Stimulated activated CD8-positive, alpha-beta memory T cell treated with anti-CD3 and anti-CD28 coated beads, Interleukin-12 subunit alpha, Interleukin-12 subunit beta, amount 100 ng/mL, for 24 hours (primary cell): Measurements from ENCODE around the gene LHFPL5.
A peak's percentile ranks its signal among the peaks of the same experiment; 100 is the strongest.

Source experiments
- DNase-seq: peaks from one replicate; pipeline ENCODE4 v3.0.0-alpha.2; 2020; ENCODE audit errors: extremely low read depth

Gene LHFPL5

DNA sequence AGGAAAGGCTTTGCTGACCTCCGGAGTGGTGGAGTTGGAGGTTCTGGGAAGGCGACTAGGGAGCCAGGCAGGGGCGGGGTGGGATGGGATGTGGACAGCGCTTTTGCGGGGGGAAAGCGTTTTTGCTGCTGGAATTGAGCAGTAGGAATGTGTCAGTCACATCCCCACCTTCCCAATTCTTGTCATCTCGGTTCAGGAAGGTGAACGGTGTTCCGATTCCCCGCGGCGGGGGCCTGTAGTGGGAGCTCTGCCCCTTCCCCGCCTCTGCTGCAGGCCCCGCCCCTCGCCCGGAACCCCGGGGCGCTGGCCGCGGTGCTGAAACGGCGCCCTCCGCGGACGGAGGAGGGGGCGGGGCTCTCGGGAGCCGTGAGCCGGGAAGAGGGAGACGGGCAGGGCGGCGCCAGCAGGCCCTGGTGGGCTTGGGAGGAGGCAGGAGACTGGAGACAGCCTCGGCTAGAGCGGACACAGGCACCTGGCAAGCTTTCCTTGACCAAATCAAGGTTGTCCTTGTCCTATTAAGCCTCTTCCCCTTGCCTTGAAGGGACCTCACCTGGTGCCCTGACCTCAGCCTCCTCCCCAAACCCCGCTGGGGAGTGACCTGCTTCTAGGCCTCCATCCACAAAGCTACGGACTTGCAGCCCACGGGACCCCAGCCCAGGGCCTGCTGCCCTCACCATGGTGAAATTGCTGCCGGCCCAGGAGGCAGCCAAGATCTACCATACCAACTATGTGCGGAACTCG lies at the start of gene LHFPL5:
LHFPL5 (plus strand) TSS at position 357 of the 741 bp plus-strand sequence; CDS start at position 676, 319 bp downstream.
- peak; percentile 9 for DNase-seq

DNA sequence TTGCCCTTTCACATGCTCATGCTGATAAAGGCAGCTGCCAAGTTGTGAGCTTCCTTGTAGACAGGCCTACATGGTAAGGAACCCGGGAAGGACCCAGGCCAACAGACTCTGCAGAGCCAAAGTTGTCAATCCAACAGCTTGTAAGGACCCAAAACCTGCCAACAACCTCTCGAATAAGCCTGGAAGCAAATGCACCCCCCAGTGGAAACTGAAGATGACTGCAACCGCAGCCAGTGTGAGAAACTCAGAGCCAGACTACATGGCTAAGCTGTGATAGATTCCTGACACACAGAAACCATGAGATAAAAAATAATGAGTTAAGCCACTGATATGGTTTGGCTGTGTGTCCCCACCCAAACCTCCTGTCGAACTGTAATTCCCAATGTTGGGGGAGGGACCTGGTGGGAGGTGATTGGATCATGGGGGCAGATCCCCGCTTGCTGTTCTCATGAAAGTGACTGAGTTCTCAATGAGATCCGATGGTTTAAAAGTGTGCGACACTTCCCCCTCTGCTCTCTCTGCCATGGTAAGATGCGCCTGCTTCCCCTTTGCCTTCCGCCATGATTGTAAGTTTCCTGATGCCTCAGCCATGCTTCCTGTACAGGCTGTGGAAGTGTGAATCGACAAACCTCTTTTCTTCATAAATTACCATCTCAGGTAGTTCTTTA lies 47.6 kb upstream of the LHFPL5 start:
- DNase-seq, result no peak

DNA sequence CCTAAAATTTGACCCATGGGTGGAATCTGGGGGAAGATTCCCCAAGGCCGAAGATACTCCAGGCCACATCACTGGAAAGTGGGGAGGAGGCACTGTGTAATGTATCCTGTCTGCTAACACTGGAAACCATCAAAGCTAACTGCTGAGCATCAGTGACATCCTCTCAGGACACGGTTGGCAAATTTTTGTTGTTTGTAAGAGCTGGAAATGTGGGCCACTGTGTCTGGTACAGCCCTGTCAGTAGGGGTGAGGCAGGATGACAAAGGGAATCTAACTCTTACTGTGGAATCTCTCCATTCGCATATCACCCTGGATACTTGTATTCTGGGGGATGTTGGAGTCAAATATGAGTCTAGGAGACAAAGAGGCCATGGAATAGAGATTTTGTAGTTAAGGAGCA lies 45.7 kb upstream of the LHFPL5 start:
- no peak for DNase-seq

DNA sequence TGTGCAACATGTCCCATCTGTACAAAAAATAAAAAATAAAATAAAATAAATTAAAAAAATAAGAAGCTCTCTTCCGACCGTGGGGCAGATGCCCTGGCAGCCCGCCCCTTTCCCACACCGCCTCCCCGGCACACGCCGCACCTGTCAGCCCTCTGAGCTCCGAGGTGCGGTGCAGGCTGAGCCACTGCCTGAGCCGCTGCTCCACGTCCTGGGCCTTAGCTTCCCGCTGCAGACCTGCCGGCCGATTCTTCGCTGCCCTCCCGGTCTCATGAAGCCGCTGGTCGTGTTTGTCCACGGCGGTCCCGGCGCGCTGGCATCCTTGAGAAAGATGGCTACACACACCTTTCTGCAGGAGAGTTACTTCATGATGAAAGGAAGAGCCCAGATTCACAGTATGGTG lies 39.4 kb upstream of the LHFPL5 start:
- no peak for DNase-seq

DNA sequence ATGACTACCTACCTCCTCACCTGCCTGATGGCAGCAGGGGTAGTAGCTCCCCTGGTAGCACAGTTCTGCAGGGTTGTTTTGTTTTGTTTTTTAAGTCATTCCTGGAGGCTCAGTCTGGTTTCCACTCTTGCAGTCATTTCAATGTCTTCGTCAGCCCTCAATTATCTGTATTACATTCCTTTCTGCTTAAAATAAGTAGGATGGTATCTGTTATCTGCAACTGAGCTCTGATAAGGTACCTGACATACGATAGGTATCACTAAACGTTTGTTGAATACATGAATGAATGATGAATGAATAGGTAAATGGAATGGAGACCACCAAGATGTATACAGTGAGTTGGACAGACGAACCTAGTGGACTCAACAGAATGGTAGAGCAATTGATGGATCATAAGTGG lies 35.9 kb upstream of the LHFPL5 start:
- DNase-seq, result no peak

DNA sequence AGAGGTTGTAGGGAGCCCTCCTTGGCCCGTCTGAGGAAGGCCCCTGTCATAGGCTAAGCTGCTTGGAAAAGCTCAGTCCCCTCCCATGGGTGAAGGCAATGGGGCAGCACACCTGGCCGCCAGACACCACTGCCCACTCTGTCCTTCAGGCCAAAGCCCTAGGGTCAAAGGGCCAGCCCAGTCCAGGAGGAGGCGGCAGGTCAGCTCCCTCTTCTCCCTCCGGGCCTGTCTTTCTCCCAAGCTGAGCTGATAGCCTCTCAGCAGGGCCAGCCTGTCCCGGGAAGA lies 33.9 kb upstream of the LHFPL5 start:
- DNase-seq, result no peak

DNA sequence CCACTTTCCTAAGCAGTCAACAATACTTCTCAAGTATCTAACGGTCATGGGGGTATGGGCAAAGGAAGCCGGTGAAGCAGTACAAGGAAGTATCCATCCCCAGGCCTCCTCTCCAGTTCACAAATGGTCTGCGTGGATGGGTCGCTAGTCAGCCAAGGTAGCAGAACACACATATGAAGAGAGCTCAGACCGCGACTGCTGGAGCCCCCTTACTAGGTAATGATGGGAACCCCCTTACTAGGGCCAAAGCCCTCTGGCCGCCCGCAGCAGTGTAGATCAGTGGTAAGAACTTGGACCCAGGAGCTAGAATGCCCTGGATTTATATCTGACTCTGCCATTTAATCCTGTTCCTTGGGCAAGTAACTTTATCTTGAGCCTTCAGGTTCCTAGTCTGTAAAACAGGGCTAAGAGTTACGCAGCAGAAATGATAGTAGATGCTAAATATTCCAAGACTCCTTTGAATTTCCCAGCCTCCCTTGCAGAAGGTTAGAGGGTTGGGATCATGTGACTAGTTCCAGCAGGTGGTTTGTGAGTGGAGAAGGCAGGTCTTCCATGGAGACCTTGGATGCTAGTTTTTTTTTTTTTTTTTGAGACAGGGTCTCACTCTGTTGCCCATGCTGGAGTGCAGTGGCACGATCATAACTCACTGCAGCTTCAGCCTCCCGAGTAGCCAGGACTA lies 30.9 kb upstream of the LHFPL5 start:
- no peak for DNase-seq

DNA sequence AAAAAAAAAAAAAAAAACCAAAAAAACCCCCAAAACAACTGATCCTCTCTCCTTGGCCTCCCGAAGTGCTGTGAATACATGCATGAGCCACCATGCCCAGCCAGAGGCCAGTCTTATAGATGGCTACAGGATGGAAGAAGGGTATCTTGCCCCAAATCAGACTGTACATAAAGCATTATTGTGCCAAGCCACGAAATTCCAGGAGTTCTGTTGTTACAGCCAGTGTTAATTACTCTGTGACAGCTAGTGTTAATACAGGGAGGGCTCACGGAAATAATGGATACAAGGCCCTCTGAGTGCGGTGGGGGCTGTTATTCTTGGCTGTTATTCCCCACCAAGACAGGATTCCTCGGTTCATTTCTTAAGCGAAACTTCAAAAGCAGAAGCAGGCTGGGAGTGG lies 30.1 kb upstream of the LHFPL5 start:
- no peak for DNase-seq

DNA sequence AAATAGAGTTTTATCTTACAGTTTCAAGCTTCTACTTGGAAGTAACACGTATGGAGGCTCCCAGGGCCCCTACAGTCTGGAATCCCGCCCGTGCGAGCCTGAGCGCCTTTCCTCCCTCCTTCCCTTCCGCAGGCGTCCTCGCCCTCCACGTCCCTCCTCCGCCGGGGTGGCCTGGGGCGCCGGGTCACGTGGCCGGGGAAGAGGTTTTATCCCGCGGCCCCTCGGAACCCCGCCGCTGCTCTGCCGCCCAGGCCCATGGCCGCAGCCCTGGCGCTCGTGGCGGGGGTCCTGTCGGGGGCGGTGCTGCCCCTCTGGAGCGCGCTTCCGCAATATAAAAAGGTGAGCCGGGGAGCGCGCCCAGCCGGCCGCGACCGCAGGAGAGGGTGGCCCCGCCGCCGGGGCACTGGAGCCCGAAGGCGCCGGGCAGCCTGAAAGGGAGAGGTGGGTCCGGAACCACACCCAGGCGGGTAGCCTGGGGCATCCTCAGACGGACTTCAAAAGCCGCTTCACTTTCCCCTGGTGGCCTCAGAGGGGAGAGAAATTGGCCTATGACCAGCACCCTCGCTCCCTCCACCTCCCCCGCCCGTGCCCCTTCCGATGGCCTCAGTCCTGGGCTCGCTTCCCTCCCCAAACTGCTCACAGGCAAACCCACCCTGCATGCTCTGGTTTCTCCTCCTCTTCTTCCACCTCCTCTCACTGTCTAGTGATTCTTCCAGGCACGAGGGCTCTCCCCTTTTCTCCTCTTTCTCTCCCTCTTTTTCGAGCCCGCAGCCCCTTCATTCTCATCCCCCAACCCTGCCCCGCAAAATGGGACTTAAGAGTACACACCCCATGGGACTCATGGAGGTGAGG lies 28.6 kb upstream of the LHFPL5 start, which contains the start of gene CLPSL2:
CLPSL2 (plus strand) TSS at position 235 of the 852 bp plus-strand sequence; CDS start at position 256, 21 bp downstream.
- DNase-seq, result no peak

DNA sequence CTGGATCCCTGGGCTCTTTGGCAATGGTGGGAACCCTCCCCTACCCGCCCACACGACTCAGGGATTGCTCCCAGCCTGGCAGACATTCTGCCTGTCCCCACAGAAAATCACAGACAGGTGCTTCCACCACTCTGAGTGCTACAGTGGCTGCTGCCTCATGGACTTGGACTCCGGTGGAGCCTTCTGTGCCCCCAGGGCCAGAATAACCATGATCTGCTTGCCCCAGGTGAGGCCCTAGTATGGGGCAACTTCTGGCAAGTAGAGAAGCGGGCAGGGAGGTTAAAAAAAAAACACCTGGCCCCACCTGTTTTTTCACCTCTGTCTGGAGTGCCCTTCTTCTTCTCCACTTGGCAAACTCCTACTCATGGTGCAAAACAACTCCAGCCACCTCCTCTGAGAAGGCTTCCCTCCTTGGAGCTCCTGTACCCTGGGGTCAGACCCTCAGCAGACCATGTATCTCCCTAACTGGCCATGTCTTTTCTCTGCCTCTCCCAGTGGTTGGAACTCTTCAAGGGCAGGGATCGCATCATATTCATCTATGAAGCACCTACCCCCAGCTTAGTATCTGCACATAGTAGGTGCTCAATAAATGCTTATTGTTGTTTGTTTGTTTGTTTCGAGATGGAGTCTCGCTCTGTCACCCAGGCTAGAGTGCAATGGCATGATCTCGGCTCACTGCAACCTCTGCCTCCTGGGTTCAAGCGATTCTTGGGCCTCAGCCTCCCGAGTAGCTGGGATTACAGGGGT lies 27.6 kb upstream of the LHFPL5 start:
- DNase-seq, result no peak

DNA sequence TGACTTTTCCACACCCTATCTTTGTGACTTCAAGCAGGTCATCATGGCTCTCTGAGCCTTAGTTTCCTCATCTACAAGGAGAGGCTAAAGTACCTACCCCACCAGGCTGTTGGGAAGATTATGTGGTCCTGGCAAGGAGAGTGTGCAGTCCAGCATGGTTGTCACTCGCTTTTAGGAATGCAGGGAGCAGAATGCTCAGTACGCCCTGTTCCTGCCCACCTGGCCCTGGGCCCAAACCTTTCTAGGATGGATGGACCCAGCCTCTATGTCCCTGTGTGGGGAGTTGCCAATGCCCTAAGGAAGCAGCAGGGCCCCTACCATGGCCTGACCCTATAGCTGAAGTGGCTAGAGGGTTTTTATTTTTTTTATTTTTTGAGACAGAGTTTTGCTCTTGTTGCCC lies 26.7 kb upstream of the LHFPL5 start:
- DNase-seq, result no peak

DNA sequence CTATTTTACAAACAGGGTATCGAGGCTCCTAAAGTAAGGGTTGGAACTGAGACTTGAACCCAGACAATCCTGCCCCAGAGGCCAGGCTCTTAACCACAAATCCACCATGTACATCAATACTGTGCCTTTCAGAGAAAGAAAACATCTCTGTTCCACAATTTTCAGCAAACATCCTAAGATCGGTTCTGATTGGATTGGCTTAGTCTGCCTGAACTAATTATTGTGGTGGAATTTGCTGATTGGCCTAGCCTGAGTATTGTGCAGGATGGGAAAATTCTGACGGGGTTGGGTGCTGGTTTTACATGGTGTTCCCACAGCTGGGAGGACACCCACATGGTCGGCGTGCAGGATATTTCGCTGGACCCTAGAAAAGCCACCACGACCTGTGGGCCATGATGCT lies 24.4 kb upstream of the LHFPL5 start, which contains the start of gene CLPSL1:
CLPSL1 (plus strand) TSS at position 301 of the 400 bp plus-strand sequence; CDS start at position 393, 92 bp downstream.
- DNase-seq, result no peak

DNA sequence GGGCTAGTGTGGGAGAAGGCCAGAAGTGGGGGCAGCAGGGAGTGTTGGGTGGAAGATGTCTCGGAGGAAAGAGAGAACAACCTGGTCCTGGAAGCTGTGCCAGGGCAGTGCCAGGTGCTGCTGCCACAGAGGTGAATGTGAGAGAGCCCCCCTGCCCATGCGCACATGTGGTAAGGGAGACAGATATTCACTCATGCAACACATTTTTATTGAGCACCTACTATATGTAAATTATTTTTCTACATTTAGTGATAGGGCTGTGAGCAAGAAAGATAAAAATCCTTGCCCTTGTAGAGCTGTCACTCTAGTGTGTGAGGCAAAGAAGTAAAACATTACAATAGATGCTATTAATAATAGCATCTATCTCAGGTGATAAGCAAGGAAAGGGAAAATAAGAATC lies 23.9 kb upstream of the LHFPL5 start:
- no peak for DNase-seq

DNA sequence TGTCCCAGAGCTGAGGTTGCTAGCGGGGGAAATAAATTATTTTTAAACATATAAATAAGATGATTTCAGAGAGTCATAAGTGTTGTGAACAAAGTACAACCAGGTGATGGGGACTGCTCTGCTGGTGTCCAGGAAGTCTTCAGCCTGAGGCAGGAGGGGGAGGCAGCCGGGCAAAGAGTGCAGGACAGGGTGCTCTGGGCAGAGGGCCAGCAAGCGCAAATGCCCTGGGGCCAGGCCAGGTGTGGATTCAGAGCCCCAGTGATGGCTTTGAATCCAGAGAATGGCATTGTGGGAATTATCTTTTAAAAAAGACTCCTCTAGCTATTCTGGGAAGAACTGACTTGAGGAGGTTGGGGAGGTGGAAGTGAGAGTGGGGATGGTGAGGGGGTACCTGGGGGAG lies 22.7 kb upstream of the LHFPL5 start:
- no peak for DNase-seq

DNA sequence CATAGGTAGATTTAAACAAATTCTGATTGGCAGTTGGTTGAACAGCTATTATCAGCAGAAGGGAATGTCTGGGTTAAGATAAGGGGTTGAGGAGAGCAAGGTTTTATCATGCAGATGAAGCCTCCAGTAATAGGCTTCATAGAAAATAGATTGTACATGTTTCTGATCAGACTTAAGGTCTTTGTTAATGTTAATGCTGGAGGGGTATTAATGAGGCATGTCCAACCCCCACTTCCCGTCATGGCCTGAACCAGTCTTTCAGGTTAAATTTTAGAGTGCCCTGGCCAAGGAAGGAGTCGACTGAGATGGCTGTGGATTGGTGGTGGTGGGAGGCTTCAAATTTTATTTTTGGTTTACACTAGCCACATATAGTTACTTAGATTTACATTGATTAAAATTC lies 21.0 kb upstream of the LHFPL5 start:
- DNase-seq, result no peak

DNA sequence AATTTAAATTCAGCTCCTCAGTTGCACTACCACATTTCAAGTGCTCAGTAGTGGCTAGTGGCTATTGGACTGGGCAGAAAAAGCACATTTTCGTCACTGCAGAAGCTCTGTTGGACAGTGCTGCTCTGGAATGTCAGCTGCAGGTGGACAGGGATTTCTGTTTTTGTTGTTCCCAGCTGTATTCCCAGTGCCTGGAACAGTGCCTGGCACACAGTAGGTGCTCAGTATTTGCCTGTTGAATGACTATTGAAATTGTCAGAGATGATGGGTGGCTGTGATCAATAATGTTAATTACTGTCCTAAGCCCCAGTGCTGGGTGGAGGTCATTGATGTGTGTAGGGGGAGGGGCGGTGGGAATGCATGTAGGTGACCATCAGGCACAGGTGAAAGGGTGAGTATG lies 18.9 kb upstream of the LHFPL5 start:
- no peak for DNase-seq

DNA sequence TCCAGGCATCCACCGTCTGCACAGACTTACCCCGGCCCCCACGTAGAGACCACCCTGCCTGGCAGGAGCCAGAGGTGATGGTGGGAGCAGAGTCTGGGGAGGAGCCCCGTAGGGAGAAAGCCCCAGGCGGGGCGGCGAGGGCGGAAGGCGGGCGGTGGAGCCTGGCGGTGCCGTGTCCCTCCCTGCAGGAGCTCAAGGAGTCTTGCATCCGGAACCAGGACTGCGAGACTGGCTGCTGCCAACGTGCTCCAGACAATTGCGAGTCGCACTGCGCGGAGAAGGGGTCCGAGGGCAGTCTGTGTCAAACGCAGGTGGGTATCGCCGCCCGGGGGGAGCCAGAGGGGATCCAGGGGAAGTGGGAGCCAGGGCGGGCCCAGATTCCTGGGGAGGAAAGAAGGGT lies 18.3 kb upstream of the LHFPL5 start:
- no peak for DNase-seq

DNA sequence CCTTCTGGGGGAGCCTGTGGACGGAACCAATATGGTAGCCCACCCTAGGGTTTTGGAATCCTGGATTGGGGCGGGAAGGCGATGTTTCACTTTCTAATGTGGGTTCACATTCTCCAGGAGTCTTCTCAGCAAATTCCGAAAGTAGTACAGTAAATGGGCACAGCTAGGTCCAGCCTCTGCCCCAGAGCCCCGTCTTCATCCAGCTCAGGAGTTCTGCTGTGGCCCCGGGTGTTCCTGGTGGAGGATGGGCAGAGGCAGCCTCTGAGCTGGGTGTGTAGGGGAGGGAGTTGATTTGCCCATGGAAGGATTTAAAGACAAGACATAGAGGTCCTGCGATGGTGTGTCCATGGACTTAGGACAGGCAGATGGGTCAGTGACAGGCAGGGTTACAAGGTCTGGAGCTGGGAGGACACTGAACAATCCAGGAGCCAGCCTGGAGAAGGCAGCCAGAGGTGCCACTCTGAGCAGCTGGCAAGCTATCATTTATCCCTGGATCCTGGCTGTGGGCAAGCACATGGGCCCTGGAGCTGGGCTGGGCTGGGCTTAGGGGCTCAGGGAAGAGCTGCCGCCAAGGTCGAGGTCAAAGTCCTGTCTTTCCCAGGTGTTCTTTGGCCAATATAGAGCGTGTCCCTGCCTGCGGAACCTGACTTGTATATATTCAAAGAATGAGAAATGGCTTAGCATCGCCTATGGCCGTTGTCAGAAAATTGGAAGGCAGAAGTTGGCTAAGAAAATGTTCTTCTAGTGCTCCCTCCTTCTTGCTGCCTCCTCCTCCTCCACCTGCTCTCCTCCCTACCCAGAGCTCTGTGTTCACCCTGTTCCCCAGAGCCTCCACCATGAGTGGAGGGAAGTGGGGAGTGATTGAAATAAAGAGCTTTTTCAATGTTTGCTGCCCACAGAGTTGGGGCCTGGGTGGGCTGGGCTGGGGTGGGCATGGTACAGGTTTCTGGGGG lies 17.6 kb upstream of the LHFPL5 start:
- DNase-seq, result no peak

DNA sequence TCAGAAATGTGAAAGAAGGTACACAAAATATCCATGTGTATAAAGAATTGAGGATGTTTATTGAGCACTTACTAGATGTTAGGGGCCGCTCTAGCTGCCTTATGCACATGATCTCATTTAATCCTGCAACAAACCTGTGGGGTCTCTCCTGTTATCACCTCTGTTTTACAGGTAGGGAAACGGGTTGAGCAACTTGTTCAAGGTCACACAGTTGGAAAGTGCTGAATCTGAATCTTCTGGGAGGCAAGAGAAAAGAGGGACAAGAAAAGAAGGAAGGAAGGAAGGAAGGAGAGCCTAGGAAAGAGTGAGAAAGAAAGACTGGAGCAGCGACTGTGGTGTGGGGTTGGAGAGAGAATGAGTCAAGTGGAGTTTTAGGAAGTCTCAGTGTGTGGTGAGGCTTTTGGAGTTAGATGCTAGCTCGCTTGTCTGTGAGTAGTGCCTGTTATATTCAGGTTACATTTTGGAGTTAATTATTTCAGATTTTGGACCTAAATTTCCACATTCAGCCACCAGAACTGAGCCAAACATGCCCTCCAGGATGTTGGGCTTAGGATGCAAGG lies 16.6 kb upstream of the LHFPL5 start:
- DNase-seq, result no peak

DNA sequence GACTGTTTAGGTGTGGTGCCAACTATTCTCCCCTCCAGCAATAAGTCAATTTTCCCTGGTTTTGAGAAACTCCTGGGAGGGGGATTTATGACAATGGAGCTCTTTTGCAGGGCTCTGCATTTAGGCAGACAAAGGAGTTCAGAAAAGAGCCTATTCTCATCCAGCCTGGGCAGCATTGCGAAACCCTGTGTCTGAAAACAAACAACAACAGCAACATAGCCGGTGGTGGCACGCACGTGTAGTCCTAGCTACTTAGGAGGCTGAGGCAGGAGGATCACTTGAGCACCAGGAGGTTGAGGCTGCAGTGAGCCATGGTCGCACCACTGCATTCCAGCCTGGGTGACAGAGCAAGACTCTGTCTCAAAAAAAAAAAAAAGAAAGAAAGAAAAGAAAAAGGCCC lies 14.5 kb upstream of the LHFPL5 start:
- no peak for DNase-seq
